Progenitor cell of endocrine pancreas (in vitro differentiated cells): ENCODE measurements around the gene ZDHHC8. TPM values are rescaled to one million over a fixed set of nuclear protein-coding genes. Genes with fewer than 3 reads are reported as not detected.

ENCODE experiments used
- DNase-seq: peaks from one replicate; pipeline ENCODE4 v3.0.0; 2021; ENCODE audit warnings: low spot score; ENCODE audit not compliant: unreplicated experiment
- H3K27ac Mint-ChIP-seq: 2 replicates; pipeline ENCODE4 v1.8.0; 2021; ENCODE audit warnings: mild to moderate bottlenecking, moderate library complexity, mixed read lengths
- H3K27me3 Mint-ChIP-seq: 2 replicates; pipeline ENCODE4 v1.8.0; 2021; ENCODE audit warnings: mixed read lengths
- H3K36me3 Mint-ChIP-seq: 2 replicates; pipeline ENCODE4 v1.8.0; 2022; ENCODE audit warnings: mixed read lengths; ENCODE audit not compliant: insufficient read depth
- H3K4me1 Mint-ChIP-seq: 2 replicates; pipeline ENCODE4 v1.8.0; 2021; ENCODE audit warnings: low read depth, mixed read lengths
- H3K4me3 Mint-ChIP-seq: 2 replicates; pipeline ENCODE4 v1.8.0; 2021; ENCODE audit warnings: low read depth, mild to moderate bottlenecking, moderate library complexity, mixed read lengths
- H3K9me3 Mint-ChIP-seq: 2 replicates; pipeline ENCODE4 v1.8.0; 2021; ENCODE audit warnings: low read depth, mixed read lengths
- CTCF ChIP-seq: fragments of 200-600 bp; sonication (generic); IDR thresholded peaks from one replicate; pipeline ENCODE4 v1.5.0; 2021; ENCODE audit warnings: antibody characterized with exemption, mild to moderate bottlenecking; ENCODE audit not compliant: unreplicated experiment
- total RNA-seq: library from RNA; stranded (reverse); gene quantifications from 2 replicates; pipeline ENCODE4 v1.2.1, GENCODE V29; 2021

The ZDHHC8 gene
- total RNA-seq, 1 donor from 2014 or later, result 82.1 TPM

- no peaks in the 10 kb centered on the region for H3K9me3 Mint-ChIP-seq
These were observed 19.6 kb downstream of the ZDHHC8 start for GRCh38 chr22:20151276-20151588.

GRCh38 chr22:20152464-20152890, 20.9 kb downstream of the ZDHHC8 start:
- TF ChIP-seq CTCF, result no peak
- H3K27ac Mint-ChIP-seq, result no peak overlapping the region
- no peak overlapping the region for H3K4me3 Mint-ChIP-seq
- H3K9me3 Mint-ChIP-seq, result no peaks in the 10 kb centered on the region
- peaks cover 2% of the 10 kb centered on the region for H3K4me1 Mint-ChIP-seq
- H3K36me3 Mint-ChIP-seq, result no peaks in the 10 kb centered on the region
- H3K27me3 Mint-ChIP-seq, result peaks cover 7% of the 10 kb centered on the region
- DNase-seq, result no peak

More at GRCh38 chr22:20151276-20151588, 19.6 kb downstream of the ZDHHC8 start:
- H3K36me3 Mint-ChIP-seq, result no peaks in the 10 kb centered on the region
- H3K4me1 Mint-ChIP-seq, result no peaks in the 10 kb centered on the region
- H3K27ac Mint-ChIP-seq, result peak overlapping the region; percentile 19
- no peak for TF ChIP-seq CTCF
- H3K4me3 Mint-ChIP-seq, result no peak overlapping the region
- H3K27me3 Mint-ChIP-seq, result peaks cover 7% of the 10 kb centered on the region
- DNase-seq, result no peak

GRCh38 chr22:20153945-20154344, 22.3 kb downstream of the ZDHHC8 start:
- Mint-ChIP-seq H3K27ac (no peak overlapping the region), H3K36me3 (no peaks in the 10 kb centered on the region), H3K9me3 (no peaks in the 10 kb centered on the region), H3K4me1 (peaks cover 4% of the 10 kb centered on the region), H3K4me3 (no peak overlapping the region), H3K27me3 (peaks cover 7% of the 10 kb centered on the region)
- TF ChIP-seq CTCF, result peak; percentile 18
- no peak for DNase-seq

- no peaks in the 10 kb centered on the region for H3K36me3 Mint-ChIP-seq
- peaks cover 7% of the 10 kb centered on the region for H3K4me1 Mint-ChIP-seq
- TF ChIP-seq CTCF, result no peak
- no peak overlapping the region for H3K27ac Mint-ChIP-seq
- no peak for DNase-seq
- H3K9me3 Mint-ChIP-seq, result no peaks in the 10 kb centered on the region
- no peak overlapping the region for H3K4me3 Mint-ChIP-seq
- H3K27me3 Mint-ChIP-seq, result peaks cover 7% of the 10 kb centered on the region
These were observed 23.1 kb downstream of the ZDHHC8 start for GRCh38 chr22:20154602-20155187.

GRCh38 chr22:20155330-20156041, 23.9 kb downstream of the ZDHHC8 start:
- TF ChIP-seq CTCF, result no peak
- Mint-ChIP-seq H3K9me3 (no peaks in the 10 kb centered on the region), H3K4me1 (peaks cover 7% of the 10 kb centered on the region), H3K27me3 (peaks cover 7% of the 10 kb centered on the region), H3K4me3 (no peak overlapping the region), H3K36me3 (no peaks in the 10 kb centered on the region), H3K27ac (no peak overlapping the region)
- no peak for DNase-seq
